HG02763 (cell line): ENCODE measurements around the gene FOXO6.

Experiments
- ATAC-seq: cut with Tn5 transposase; IDR thresholded peaks from one replicate; pipeline ENCODE4 v1.9.1; 2021; ENCODE audit warnings: mild to moderate bottlenecking, moderate library complexity; ENCODE audit not compliant: unreplicated experiment

The FOXO6 gene

GRCh38 chr1:41382480-41383090, 21.4 kb downstream of the FOXO6 start:
- ATAC-seq = no peak

- no peak for ATAC-seq
Measured at GRCh38 chr1:41383094-41383852, 22.0 kb downstream of the FOXO6 start.

DNA sequence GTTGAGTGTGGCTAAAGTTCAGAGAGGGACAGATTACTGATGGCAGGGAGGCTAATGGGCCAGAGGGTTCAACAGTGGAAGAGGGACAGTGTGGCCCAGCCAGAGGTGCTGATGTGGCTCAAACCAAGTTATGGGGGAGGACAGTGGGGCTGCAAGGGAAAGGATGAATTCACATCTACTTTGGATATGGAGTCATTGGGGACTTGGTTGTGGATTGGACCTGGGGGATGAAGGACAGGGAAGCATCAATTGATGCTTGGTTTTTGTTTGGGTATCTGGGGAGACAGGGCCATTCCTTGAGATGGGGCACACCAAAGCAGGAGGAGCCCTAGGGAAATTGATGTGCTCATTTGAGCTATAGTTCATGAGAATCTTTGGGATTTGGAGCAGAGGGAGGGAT, 23.3 kb downstream of the FOXO6 start:
- ATAC-seq = no peak

DNA sequence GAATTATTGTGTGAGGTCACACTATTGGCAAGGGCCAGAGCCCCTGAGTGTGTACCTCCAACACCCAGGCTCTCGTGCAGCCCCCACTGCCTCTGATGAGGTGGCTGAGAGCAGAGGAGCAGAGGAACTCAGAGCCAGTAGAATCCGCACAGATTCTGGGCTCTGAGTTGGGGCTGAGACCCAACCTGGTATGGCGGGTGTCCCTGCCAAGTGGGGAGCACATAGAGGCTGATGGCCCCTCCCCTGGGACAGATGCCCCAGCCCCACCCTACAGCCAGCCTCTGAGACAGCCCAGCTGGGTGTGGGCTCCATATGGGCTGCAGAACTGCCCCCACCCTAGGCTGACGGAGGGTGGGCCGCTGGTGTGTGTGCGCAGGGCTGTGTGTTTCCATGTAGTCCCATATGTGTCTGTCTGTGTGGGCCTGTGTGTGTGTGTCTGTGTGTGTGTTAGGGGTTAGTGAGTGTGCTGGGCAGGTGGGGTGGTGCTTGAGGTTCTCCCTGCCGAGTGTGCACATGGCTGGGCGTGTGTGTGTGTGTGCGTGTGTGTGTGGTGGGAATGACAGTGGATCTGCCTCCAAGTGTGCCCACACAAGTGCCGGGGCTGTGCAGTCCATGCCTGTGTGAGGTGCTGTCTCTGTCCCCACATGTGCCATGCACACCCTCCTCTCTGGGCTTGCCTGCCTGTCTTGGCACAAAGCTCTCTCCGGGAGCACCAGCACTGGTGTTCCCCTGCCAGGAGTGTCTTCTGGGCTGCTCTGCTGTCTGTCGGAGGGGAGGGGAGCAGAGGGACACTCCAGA, 24.4 kb downstream of the FOXO6 start:
- no peak for ATAC-seq

DNA sequence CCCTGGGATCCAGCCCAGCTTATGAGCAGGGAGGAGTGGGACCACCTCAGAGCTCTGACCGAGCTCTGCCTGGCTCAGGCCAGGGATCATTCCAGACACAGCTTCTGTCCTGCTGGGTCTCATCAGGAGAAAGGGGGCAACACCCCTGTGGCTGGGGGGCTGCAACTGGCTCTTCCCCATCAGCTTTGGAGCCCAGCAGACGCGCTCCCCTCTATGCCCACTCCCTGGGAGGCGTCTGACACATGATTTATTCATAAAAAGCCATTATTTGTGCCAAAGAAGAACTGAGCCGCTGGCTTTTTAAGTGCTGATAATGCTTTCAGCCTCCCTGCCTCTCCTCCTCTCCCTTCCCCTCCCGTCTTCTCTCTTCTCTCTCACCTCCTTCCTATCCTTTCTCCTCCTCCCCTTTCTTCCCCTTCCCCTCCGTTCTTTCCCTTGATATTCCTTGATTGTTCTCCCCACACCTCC, 25.0 kb downstream of the FOXO6 start:
- no peak for ATAC-seq

- ATAC-seq = no peak
Measured at GRCh38 chr1:41387667-41388091, 26.4 kb downstream of the FOXO6 start.

DNA sequence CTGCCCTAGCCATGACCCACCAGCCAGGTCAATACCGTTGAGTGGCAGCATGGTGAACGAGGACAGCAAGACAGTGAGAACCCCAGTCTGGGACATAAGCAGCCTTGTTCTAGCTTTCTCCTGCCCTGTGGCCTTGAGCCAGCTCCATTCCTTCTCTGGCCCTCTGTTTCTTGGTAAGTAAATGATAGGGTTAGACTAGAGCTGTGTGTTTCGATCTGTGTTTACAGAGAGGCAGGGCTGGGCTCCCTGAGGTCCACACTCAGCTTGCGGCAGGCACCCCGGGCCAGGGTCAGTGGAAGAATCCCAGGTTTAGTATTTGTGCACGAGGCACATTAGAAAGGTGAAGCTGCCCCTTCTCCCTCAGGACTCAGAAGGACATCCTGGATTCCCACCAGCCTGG, 27.3 kb downstream of the FOXO6 start:
- ATAC-seq = no peak

DNA sequence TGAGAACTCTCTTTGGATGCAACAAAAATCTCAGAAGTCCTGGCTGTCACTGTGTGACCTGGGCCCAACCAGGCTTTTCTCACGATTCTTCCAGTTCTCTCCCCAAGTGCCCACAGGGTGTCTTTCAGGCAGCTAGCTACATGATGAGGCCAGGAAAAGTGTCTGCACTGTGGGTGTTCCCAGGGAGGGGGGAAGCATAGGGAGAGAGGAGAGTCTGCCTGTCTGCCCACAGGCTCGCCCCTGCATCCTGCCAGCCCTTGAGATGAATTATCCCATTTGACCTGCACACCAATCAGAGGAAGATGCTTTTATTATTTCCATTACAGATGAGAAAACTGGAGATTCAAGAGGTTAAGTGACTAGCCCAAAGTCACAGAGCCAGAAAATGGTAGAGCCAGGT, 27.8 kb downstream of the FOXO6 start:
- no peak for ATAC-seq

GRCh38 chr1:41390166-41390565, 28.9 kb downstream of the FOXO6 start:
- ATAC-seq = no peak

GRCh38 chr1:41390573-41390972, 29.3 kb downstream of the FOXO6 start:
- ATAC-seq = no peak

DNA sequence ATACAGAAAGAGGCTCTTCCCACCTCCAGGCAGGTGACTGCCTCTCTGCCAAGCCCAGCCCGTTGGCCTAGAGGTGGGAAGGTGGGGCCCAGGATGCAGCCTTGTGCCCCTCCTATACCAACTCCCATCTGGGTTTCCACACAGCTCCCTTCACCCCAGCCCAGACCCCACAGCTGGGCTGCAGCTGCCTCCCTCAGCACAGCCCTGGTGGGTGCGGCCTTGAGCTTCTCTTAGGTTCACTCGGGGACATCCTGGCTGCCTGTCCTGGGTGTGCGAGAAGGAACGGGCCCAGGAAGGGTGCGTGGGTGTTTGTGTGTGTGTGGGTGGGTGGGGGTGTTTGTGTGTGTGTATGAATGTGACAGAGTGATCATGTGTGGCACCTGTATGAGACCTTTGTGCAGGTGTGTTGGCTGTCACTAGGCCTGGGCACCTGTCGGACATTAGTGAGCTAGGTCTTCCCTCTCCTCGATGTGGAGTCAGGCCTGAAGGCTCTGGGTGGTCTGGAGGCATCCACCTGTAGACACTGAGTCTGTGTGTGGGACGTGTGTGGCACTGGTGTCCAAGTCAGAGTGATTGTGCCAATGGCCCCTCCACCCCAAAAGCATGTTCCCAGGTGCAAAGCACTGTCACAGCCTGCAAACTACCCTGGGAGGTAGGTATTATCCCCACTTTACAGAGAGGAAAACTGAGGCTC, 30.7 kb downstream of the FOXO6 start:
- ATAC-seq = no peak

GRCh38 chr1:41392528-41392924, 31.3 kb downstream of the FOXO6 start:
- ATAC-seq = no peak

GRCh38 chr1:41393716-41394368, 32.6 kb downstream of the FOXO6 start:
- ATAC-seq = no peak

DNA sequence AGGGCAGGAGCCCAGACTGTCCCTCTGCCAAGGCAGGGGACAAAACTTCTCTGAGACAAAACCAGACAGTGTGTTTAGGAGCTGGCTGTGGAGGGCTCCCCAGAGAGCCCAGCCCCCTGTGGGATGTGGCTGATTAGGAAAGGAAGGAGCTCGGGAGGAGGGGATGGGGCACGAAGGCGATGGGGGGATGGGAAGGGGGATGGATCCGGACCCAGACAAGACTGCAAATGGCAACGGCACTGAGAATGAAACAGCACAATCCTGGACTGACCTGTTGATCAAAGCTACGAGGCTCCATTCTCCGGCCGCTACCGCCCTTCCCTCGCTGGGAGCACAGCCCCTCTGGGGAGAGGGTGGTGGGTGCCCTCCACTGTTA, 33.1 kb downstream of the FOXO6 start:
- no peak for ATAC-seq

DNA sequence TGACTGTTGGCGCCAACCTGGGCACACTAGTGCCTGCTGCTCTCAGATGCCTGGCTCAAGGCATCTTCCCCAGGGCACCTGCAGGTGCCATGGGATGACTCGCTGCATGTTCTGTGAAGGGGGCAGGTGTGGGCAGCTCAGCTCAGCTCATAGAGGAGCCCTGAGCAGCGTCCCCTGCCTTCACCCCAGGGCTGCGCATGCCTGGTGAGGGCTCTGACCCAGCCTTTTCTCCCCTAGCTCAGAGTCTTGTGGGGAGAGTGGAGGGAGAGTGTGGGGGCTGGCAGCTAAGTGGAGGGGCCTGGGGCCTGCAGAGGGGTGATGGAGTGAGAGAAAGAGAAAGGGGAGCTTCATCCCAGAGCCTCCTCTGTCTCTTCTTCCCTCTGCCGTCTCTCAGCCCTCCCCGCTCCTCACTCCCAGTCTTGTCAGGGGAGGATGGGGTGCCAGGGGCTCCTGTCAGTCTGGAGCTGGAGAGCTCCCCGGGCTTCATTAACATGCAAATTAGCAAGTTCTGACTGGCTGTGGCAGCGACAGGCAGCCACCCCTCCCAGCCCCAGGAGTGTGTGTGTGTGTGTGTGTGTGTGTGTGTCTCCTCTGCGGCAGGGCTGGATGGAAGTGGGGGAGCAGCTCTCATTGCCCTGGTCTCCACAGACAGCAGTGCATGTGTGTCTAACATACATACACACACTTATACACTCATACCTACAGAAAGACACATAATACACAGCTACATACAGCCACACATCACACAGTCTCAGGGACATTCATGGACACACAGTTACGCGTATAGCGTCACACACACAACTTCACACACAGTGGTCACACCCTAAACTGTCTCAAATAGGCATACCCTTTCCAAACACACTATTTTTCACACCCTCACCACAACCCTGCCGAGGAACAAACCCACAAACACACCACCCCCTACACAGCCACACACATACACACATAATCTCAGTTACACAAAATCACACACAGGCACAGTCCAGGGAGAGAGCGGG, 34.0 kb downstream of the FOXO6 start:
- no peak for ATAC-seq

- no peak for ATAC-seq
Measured at GRCh38 chr1:41396084-41396483, 34.9 kb downstream of the FOXO6 start.

GRCh38 chr1:41397020-41397419, 35.8 kb downstream of the FOXO6 start:
- no peak for ATAC-seq

- ATAC-seq = no peak
Measured at GRCh38 chr1:41397753-41398330, 36.6 kb downstream of the FOXO6 start.

DNA sequence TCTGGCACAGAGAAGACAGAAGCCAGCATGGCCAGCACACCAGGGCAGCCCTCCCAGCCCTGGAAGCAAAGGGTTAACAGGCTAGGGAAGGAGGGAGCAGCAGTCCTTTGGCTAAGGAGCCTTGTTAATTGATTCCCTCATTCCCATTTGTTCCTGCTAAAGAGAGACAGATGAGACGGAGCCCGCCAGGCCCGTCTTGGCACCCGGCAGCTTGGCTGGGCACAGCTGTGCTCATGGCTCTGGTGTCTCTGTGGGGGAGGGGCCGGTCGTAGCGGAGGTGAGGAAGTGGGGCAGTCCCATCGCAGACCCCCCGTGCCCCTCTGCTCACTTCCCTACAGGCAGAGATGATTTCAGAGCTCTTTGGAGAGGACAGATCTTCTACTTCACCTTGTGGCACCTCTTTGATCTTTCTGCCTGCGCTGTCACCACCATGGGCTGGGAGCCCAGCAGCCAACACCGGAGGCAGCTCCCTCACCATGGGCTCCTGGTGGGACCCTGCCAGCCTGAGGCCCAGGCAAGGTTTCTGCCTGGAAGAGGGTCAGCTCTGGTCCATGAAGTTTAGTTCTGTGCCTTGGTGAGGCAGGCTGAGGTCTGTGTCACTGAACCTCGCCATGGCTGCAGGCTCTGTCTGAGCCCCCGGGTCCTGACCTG, 38.0 kb downstream of the FOXO6 start:
- ATAC-seq = no peak
